ENCODE results near the gene ACOX1. TPM values are rescaled to one million over a fixed set of nuclear protein-coding genes. Genes with fewer than 3 reads are reported as not detected.

The ACOX1 gene
- total RNA-seq, 1 donor from 2014 or later, result 54.6 TPM

DNA sequence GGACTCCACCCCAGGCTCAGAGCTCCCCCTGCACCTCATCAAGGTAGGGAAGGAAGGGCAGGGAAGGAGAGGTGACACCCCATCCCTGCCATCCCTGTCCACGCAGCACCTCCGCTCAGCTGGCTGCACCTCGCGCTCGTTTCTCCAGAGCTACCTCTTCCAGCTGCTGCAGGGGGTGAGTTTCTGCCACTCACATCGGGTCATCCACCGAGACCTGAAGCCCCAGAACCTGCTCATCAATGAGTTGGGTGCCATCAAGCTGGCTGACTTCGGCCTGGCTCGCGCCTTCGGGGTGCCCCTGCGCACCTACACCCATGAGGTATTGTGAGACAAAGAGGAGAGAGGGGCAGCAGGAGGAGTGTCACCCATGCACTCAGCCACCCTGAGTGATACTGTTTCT lies 23.1 kb upstream of the ACOX1 start:
- H3K9me3 Mint-ChIP-seq (ENCODE audit: low read depth), result no peaks in the 10 kb centered on the region
- H3K4me3 Mint-ChIP-seq (ENCODE audit: low read depth), result no peak overlapping the region
- H3K27ac Mint-ChIP-seq, result no peak overlapping the region
- peaks cover 11% of the 10 kb centered on the region for H3K4me1 Mint-ChIP-seq (ENCODE audit: low read depth)
- H3K27me3 Mint-ChIP-seq, result no peaks in the 10 kb centered on the region
- DNase-seq (ENCODE audit: low spot score, unreplicated experiment), result no peak
- TF ChIP-seq, protein P1, sequence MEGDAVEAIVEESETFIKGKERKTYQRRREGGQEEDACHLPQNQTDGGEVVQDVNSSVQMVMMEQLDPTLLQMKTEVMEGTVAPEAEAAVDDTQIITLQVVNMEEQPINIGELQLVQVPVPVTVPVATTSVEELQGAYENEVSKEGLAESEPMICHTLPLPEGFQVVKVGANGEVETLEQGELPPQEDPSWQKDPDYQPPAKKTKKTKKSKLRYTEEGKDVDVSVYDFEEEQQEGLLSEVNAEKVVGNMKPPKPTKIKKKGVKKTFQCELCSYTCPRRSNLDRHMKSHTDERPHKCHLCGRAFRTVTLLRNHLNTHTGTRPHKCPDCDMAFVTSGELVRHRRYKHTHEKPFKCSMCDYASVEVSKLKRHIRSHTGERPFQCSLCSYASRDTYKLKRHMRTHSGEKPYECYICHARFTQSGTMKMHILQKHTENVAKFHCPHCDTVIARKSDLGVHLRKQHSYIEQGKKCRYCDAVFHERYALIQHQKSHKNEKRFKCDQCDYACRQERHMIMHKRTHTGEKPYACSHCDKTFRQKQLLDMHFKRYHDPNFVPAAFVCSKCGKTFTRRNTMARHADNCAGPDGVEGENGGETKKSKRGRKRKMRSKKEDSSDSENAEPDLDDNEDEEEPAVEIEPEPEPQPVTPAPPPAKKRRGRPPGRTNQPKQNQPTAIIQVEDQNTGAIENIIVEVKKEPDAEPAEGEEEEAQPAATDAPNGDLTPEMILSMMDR (IDR thresholded peaks at IDR 0.05; ENCODE audit: unreplicated experiment), result no peak
- H3K36me3 Mint-ChIP-seq (ENCODE audit: insufficient read depth), result peaks cover 12% of the 10 kb centered on the region

DNA sequence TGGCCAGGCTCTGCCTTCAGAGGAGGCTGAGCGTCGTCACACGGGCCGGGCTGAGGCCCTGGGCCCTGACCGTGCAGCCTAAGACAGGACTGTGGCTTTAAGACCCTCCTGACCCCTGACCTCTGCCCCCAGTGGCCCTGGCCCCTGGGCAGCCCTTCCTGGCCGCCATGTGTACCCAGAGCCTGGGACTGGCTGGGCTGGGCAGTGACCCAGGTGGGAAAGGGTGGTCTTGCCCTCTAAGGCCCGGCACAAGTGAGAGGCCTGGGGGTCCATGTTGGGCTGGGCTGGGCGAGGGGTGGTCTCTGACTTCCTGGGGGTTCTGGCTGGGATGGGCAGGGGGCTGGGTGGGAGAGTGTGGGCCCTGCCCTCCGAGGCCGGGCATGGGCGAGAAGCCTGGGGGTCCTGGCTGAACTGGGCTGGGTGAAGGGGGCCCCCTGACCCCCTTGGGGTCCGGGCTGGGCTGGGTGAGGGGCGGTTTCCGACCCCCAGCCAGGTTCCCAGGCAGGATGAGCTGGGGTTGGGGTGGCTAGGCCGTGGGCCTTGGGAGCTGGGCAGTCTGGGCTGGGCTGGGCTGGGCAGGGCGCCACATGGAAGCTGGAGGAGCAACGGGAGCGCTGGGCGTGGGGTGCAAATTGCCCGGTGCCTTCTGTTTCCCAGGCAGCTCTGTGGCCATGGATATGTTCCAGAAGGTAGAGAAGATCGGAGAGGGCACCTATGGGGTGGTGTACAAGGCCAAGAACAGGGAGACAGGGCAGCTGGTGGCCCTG lies 22.0 kb upstream of the ACOX1 start, which contains the start of gene CDK3:
Gene CDK3, plus strand, starts transcription at position 101 of the 767 bp plus-strand sequence. Its CDS starts 571 bp downstream, at position 672.
- Mint-ChIP-seq H3K27ac (no peak within 1 kb of the TSS), H3K36me3 (ENCODE audit: insufficient read depth) (peaks cover 15% of the 10 kb centered on the region), H3K4me3 (ENCODE audit: low read depth) (no peak within 1 kb of the TSS), H3K9me3 (ENCODE audit: low read depth) (no peaks in the 10 kb centered on the region), H3K4me1 (ENCODE audit: low read depth) (peaks cover 14% of the 10 kb centered on the region), H3K27me3 (no peaks in the 10 kb centered on the region)
- TF ChIP-seq, protein P1 (IDR thresholded peaks at IDR 0.05; ENCODE audit: unreplicated experiment), result peak; percentile 18
- no peak for DNase-seq (ENCODE audit: low spot score, unreplicated experiment)

DNA sequence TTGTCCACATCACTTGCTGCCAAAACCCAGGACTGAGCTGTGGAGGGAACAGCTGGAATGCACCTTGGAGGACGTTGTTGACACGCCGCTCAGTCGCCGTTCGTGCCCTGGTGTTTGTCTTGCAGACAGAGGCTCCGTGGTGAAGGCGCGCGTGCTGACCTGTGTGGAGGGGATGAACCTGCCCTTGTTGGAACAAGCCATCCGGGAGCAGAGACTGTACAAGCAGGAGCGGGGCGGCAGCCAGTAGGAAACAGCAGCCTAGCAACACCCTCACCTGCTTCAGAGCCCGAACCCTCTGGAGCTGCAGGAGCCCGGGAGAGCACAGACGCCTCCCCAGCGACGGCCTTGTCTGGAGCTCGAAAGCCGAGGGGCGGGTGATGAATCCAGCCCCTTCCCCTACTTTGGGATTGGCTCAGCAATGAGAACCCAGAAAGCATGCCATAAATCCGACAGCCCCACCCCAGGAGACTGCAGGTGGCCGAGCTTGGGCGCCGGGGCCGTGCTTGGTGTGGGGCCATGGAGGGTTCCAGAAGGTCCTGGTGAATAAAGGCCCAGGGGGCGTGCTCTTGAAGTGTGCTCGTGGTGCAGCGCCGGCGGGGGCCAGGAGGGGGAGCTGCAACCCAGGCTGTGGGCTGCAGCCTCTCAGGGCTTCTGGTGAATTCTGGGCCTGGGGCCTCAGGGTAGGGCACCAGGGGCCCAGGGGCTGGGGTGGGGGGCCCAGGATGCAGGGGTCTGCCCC lies 21.2 kb upstream of the ACOX1 start:
- H3K27me3 Mint-ChIP-seq, result no peaks in the 10 kb centered on the region
- H3K27ac Mint-ChIP-seq, result no peak overlapping the region
- H3K4me1 Mint-ChIP-seq (ENCODE audit: low read depth), result peaks cover 14% of the 10 kb centered on the region
- no peak overlapping the region for H3K4me3 Mint-ChIP-seq (ENCODE audit: low read depth)
- DNase-seq (ENCODE audit: low spot score, unreplicated experiment), result peak; percentile 50
- peaks cover 12% of the 10 kb centered on the region for H3K36me3 Mint-ChIP-seq (ENCODE audit: insufficient read depth)
- no peaks in the 10 kb centered on the region for H3K9me3 Mint-ChIP-seq (ENCODE audit: low read depth)
- TF ChIP-seq, protein P1 (IDR thresholded peaks at IDR 0.05; ENCODE audit: unreplicated experiment), result peak; percentile 76

DNA sequence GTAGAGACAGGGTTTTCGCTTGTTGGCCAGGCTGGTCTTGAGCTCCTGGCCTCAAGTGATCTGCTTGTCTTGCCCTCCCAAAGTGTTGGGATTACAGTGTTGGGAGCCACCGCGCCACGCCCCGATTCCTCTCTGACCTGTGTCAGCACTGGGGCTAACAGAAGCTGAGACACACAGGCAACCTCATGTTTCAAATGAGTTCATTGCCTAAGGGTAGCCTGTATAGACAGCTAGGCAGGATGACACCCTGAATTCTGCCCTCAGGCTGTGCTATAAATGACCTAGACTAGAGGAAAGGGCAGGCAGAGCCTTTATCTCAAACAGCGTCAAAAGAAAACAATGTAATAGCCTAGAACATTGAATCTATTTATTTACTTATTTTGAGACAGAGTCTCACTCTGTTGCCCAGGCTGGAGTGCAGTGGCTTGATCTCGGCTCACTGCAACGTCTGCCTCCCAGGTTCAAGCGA lies 19.4 kb upstream of the ACOX1 start:
- peaks cover 11% of the 10 kb centered on the region for H3K36me3 Mint-ChIP-seq (ENCODE audit: insufficient read depth)
- H3K9me3 Mint-ChIP-seq (ENCODE audit: low read depth), result no peaks in the 10 kb centered on the region
- H3K4me1 Mint-ChIP-seq (ENCODE audit: low read depth), result peaks cover 13% of the 10 kb centered on the region

More for the DNA sequence above, 19.4 kb upstream of the ACOX1 start:
- TF ChIP-seq, protein P1 (IDR thresholded peaks at IDR 0.05; ENCODE audit: unreplicated experiment), result no peak
- no peak overlapping the region for H3K27ac Mint-ChIP-seq
- no peaks in the 10 kb centered on the region for H3K27me3 Mint-ChIP-seq
- no peak for DNase-seq (ENCODE audit: low spot score, unreplicated experiment)
- H3K4me3 Mint-ChIP-seq (ENCODE audit: low read depth), result no peak overlapping the region
